Prostate gland (tissue), 2 donors: Measurements from ENCODE around the gene ANKRD44. TPM values are rescaled to one million over a fixed set of nuclear protein-coding genes. Genes with fewer than 3 reads are reported as not detected.

Experiments
- DNase-seq: peaks from one replicate; pipeline ENCODE4 v3.0.0-alpha.2; 2019; ENCODE audit warnings: low spot score
- H3K27ac ChIP-seq, 2 donors: fragments of 200-600 bp; sonication (generic); 2 replicates each; pipeline ENCODE4 v1.5.1; 2017 to 2019
- H3K27me3 ChIP-seq: fragments of 200-600 bp; sonication (generic); replicated peaks from 2 replicates; pipeline ENCODE4 v1.5.1; 2019; ENCODE audit not compliant: insufficient read depth
- H3K36me3 ChIP-seq, 2 donors: fragments of 200-600 bp; sonication (generic); 1 replicate in 1 of 2; 2 replicates in 1 of 2; pipeline versions ENCODE4 v1.5.1 to v1.8.1; 2017 to 2019
- H3K4me1 ChIP-seq: fragments of 200-600 bp; sonication (generic); replicated peaks from 2 replicates; pipeline ENCODE4 v1.5.1; 2019
- H3K4me3 ChIP-seq, 2 donors: fragments of 200-600 bp; sonication (generic); 2 replicates each; pipeline ENCODE4 v1.5.1; 2017 to 2019
- H3K9me3 ChIP-seq: fragments of 200-600 bp; sonication (generic); 2 replicates; pipeline ENCODE4 v1.5.1; 2017
- POLR2A ChIP-seq: fragments of 450-650 bp; IDR thresholded peaks from one replicate; pipeline ENCODE4 v1.6.1; 2016; ENCODE audit warnings: antibody characterized with exemption, mild to moderate bottlenecking
- POLR2AphosphoS5 ChIP-seq: sonication (generic); formaldehyde crosslinking; IDR thresholded peaks from one replicate; pipeline ENCODE4 v1.6.1; 2017; ENCODE audit warnings: antibody characterized with exemption
- WGBS: methylation state at CpG from one replicate; pipeline ENCODE4 v1.1.5; 2018; 5-methylcytosine and 5-hydroxymethylcytosine counted together
- intact Hi-C: fragments of 100-400 bp; cut with DNase I; formaldehyde crosslinking; loops from one replicate; pipeline ENCODE4 v1.14.2; 2022
- total RNA-seq, 2 donors: library from RNA; depleted of rRNA; stranded (reverse); fragments of >200 nt; gene quantifications; one replicate each; pipeline ENCODE4 v1.1.0, GENCODE V29; 2016
- TF ChIP-seq, protein P1 (sequence below), 4 experiments: fragments of 200-600 bp in 2 of 4; fragments of 450-650 bp in 2 of 4; sonication (generic) in 2 of 4; IDR thresholded peaks; 1 replicate in 3 of 4; 2 replicates in 1 of 4; pipeline ENCODE4 v1.5.1; 2016 to 2019; ENCODE audit warnings: antibody characterized with exemption in 4 of 4, mild to moderate bottlenecking in 2 of 4, moderate library complexity in 2 of 4

The ANKRD44 gene
- total RNA-seq, 2 donors from 2014 or later = 6.0 to 11.2 TPM

DNA sequence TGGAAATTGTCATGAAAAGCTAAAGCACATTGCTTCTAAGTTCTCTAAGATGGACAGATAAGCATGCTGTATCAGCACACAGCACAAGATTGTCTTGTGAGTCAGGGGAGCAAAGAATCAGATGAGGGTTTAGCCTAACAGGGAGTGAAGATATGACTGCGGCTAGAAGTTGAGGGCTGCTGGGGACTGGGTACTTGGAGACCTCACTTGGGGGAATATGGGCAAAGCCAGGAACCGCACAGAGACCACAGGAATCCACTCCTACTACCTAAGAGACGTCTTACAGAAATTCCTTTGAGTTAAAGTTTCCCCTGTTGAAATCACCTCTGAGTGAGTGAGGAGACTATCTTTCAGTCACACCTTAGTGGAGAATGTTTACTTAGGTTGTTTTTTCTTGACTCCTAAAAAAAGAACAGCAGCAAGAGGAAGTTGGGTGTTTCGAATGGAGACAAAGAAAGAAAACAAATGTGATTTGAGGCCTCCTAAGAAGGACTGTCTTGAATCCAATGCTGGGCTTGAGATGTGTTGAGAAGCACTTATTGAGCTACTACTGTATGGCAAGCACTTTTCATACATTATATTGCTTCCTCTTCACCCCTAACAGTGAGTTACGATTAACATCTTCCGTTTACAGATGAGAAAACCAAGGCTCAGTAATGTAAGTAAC is 100.7 kb downstream of the ANKRD44 start:
- TF ChIP-seq, protein P1, sequence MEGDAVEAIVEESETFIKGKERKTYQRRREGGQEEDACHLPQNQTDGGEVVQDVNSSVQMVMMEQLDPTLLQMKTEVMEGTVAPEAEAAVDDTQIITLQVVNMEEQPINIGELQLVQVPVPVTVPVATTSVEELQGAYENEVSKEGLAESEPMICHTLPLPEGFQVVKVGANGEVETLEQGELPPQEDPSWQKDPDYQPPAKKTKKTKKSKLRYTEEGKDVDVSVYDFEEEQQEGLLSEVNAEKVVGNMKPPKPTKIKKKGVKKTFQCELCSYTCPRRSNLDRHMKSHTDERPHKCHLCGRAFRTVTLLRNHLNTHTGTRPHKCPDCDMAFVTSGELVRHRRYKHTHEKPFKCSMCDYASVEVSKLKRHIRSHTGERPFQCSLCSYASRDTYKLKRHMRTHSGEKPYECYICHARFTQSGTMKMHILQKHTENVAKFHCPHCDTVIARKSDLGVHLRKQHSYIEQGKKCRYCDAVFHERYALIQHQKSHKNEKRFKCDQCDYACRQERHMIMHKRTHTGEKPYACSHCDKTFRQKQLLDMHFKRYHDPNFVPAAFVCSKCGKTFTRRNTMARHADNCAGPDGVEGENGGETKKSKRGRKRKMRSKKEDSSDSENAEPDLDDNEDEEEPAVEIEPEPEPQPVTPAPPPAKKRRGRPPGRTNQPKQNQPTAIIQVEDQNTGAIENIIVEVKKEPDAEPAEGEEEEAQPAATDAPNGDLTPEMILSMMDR (IDR thresholded peaks at IDR 0.05) = no peak
- TF ChIP-seq POLR2A (no peak), POLR2AphosphoS5 (no peak)
- DNase-seq = no peak
- 78% methylated on average over 6 of the region's 6 CpGs for WGBS
- Histone ChIP-seq H3K4me1 (no peaks in the 10 kb centered on the region), H3K27me3 (no peaks in the 10 kb centered on the region), H3K4me3 (no peak overlapping the region), H3K9me3 (no peaks in the 10 kb centered on the region), H3K27ac (no peak overlapping the region), H3K36me3 (no peaks in the 10 kb centered on the region)
- intact Hi-C loops = no loop called here

DNA sequence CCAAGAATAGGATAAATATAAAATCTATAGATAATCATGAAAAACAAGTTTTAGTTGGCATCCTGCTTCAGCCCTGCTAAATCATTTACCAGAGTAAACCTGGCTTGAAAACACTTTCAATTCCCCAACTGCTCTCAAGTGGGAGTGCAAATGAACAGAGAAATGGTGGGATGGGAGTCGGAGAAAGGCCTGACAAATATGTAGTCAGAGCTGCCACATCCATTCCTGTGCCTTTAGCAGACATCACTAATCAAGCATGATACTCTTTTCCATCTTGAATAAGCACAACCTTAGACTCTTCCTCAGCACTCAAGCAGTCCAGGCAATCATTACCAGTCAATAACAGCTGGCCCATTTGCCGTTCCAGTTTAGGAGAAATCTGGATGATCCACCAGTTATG is 101.3 kb downstream of the ANKRD44 start:
- intact Hi-C loops = no loop called here
- no peaks in the 10 kb centered on the region for H3K27me3 ChIP-seq
- H3K4me3 ChIP-seq = no peak overlapping the region
- H3K27ac ChIP-seq = no peak overlapping the region
- no peaks in the 10 kb centered on the region for H3K9me3 ChIP-seq
- TF ChIP-seq POLR2AphosphoS5 (no peak), POLR2A (no peak)
- TF ChIP-seq, protein P1 (IDR thresholded peaks at IDR 0.05) = no peak
- no peaks in the 10 kb centered on the region for H3K36me3 ChIP-seq
- no peaks in the 10 kb centered on the region for H3K4me1 ChIP-seq
- no peak for DNase-seq
- WGBS = 60% methylated on average over 2 of the region's 2 CpGs

DNA sequence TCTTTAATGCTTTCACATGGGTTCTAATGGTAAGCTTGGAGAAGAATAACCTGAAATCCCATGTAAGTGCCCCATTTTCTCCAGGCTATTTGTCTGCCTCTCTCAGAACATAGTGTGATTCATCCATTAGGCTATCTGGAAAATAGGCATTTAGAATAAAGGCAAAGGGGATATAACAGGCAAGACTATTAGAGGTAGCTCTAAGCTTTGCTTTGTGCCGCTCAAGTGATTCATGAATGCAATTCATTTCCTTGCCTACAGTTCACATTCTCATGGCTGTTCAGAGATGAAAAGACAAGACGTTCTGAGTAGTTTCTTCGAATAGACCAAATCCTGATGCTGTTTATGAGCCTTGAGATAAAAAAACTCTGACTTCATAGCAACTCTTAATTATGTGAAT is 101.7 kb downstream of the ANKRD44 start:
- WGBS = 6% methylated on average over 3 of the region's 3 CpGs
- no peaks in the 10 kb centered on the region for H3K36me3 ChIP-seq
- no peaks in the 10 kb centered on the region for H3K27me3 ChIP-seq
- no peak overlapping the region for H3K27ac ChIP-seq
- no peaks in the 10 kb centered on the region for H3K9me3 ChIP-seq
- intact Hi-C loops = no loop called here
- no peak for DNase-seq
- H3K4me3 ChIP-seq = no peak overlapping the region
- TF ChIP-seq POLR2AphosphoS5 = no peak
- TF ChIP-seq, protein P1 (IDR thresholded peaks at IDR 0.05) = no peak
- TF ChIP-seq POLR2A = no peak
- H3K4me1 ChIP-seq = no peaks in the 10 kb centered on the region

DNA sequence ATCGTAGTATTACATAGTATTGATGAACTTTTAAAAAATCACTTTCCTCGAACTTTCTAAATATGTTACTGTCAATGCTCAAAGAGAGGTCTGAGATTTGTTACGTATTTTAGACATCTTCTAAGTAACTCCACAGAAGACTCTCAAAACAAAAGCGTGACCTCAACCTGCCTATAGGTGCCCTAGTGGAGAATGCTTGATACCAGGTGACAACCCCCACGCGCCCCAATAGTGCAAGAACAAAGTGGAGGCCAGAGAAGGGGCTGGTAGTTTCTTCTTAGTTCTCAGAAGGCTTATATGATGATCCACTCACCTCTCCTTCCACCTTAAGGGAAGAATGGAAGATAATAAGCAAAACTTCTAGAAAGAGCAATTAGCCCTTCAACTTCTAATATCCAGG is 102.6 kb downstream of the ANKRD44 start:
- DNase-seq = no peak
- TF ChIP-seq, protein P1 (IDR thresholded peaks at IDR 0.05) = no peak
- TF ChIP-seq POLR2A = no peak
- no peak for TF ChIP-seq POLR2AphosphoS5
- no peaks in the 10 kb centered on the region for H3K9me3 ChIP-seq
- H3K36me3 ChIP-seq = no peaks in the 10 kb centered on the region
- no peak overlapping the region for H3K4me3 ChIP-seq
- no peaks in the 10 kb centered on the region for H3K4me1 ChIP-seq
- intact Hi-C loops = no loop called here
- no peaks in the 10 kb centered on the region for H3K27me3 ChIP-seq
- no peak overlapping the region for H3K27ac ChIP-seq
- 81% methylated on average over 6 of the region's 6 CpGs for WGBS

DNA sequence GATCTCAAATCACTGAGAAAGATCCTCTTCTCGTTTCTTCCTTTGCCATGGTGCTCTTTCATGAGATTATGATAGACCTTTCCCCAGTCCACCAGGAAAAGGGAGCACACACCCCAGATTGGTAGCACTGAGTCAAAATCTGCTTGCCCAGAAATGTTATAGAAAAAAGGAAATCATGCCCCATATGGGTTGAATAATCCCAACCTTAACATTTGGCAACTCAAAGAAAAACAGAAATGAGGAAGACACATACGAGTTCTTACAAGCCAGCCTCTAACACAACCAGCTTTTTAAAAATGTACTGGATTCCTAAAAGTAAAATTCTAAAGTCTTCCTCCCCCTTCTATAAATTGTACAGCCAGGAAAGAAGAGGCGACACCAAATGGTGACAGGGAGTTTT is 103.0 kb downstream of the ANKRD44 start:
- Histone ChIP-seq H3K4me3 (no peak overlapping the region), H3K27ac (no peak overlapping the region), H3K36me3 (no peaks in the 10 kb centered on the region), H3K4me1 (no peaks in the 10 kb centered on the region), H3K27me3 (no peaks in the 10 kb centered on the region), H3K9me3 (no peaks in the 10 kb centered on the region)
- TF ChIP-seq, protein P1 (IDR thresholded peaks at IDR 0.05) = no peak
- TF ChIP-seq POLR2AphosphoS5 (no peak), POLR2A (no peak)
- 72% methylated on average over 3 of the region's 3 CpGs for WGBS
- no peak for DNase-seq
- intact Hi-C loops = no loop called here
